HG02763 (cell line): ENCODE measurements around the gene COL4A1.

Source experiments
- ATAC-seq: cut with Tn5 transposase; IDR thresholded peaks from one replicate; pipeline ENCODE4 v1.9.1; 2021; ENCODE audit warnings: mild to moderate bottlenecking, moderate library complexity; ENCODE audit not compliant: unreplicated experiment

The COL4A1 gene

GRCh38 chr13:110277357-110277975 is 29.5 kb downstream of the COL4A1 start:
- ATAC-seq = no peak

- ATAC-seq = no peak
Observed at GRCh38 chr13:110276553-110276950, 30.4 kb downstream of the COL4A1 start.

GRCh38 chr13:110275931-110276552 is 30.9 kb downstream of the COL4A1 start:
- no peak for ATAC-seq

GRCh38 chr13:110274687-110275086 is 32.3 kb downstream of the COL4A1 start:
- no peak for ATAC-seq

DNA sequence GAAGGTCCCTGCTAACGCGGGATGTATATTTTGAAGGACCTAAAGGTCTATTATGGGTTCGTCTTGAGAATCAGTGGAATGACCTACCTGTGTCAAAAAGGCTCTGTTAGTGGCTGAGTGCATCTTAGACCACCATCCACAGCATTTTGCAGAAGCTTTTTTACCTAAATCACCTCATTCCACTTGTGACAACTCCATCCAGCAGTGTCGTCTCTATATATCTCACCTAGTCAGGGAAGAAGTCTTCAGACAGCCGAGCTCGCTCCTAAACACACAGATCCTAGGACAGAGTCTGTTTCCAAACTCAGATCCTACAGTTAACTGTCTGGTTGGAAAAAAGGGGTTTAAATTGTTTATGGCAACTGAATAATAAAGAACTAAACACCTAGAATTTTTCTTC is 33.7 kb downstream of the COL4A1 start:
- ATAC-seq = no peak

DNA sequence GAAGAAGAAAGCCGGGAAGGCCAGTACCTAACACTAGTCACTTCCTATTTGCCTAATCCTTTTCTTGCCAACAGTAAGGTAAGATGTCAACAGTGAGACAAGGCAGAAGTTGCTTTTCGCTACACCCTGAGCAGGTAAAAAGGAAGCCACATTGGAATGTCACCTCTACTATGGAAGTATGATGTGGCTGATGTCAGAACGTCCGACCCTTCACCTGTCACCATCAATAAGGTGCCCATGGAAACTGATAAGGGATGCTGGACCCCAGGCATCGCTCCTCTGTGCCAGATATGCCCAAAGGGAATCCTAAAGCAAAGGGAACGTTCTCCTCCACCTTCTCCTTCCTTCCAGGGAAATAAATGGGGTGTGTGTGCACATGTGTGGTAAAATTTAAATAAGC is 34.3 kb downstream of the COL4A1 start:
- ATAC-seq = no peak

- no peak for ATAC-seq
Observed at GRCh38 chr13:110272227-110272626, 34.7 kb downstream of the COL4A1 start.

- no peak for ATAC-seq
Observed at GRCh38 chr13:110271313-110271712, 35.6 kb downstream of the COL4A1 start.

- no peak for ATAC-seq
Observed at GRCh38 chr13:110270507-110270906, 36.5 kb downstream of the COL4A1 start.

GRCh38 chr13:110269509-110270185 is 37.3 kb downstream of the COL4A1 start:
- no peak for ATAC-seq

GRCh38 chr13:110268576-110269185 is 38.3 kb downstream of the COL4A1 start:
- no peak for ATAC-seq

- ATAC-seq = no peak
Observed at GRCh38 chr13:110268061-110268460, 38.9 kb downstream of the COL4A1 start.

DNA sequence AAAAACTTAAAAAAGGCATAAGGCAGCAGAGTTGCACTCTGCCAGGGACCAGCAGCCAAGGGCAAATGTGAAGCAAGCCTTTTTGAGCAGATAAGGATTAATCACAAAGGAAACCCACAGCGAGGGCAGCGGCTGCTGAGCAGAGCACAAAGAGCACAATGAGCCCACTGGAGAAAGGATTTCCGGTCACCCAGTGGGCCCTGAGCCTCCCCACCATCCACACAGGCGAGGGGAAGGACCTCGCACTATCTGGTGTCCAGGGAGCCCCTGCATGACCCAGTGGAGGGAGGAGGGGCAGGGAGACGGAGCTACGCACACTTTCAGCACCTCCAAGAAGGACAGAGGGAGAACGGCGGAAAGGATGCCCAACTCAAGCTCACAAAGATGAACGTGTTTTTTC is 40.0 kb downstream of the COL4A1 start:
- no peak for ATAC-seq

GRCh38 chr13:110266431-110266809 is 40.5 kb downstream of the COL4A1 start:
- no peak for ATAC-seq

DNA sequence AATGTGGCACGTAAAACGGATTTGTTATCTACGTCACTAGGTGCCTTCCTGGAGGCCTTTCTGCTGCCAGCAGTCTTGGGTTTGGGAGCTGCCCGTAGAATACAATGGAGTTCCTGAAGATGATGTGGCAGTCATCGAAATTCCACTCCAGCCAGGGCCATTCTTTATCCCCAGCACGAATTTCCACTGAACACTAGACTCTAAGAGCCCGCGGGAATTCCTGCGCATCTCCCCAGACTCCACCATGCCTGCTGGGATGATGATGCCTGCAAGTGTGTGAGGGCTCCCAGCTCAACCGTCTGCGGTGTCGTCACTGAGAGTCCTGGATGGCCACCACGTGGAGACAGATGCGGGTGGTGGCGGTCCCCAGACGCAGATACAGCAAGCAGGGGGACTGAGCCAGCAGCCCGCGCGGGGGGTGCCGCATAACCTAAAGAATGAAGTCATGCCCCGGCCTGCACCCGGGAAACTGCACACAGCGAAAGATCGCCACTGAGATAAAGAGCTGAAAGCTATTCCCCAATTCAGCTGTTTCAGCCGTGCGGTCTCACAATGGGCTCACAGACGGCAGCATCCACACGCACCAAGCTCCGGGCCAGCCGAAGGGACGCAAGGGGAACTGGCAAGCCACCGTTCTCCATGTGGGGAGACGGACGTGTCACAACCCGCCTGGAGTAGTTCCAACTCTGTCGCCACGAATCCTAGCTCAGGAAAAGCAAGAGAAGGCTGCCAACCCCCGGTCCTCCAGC is 41.1 kb downstream of the COL4A1 start:
- ATAC-seq = no peak

DNA sequence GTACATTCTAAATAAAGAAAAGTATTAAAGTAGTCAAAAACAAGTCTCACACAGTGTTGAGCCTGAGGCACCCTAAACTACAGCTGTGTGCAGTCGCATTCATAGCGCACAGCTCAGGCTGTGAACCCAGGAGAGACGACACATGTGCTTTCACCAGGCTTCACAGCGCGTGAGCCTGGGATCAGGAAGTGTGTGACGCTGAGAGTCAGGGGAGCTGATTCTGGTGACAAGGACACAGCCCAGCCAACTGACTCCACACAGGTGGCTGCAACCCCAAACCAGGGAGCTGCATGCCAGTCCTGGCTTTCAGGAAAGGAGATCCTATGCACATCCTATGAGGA is 41.6 kb downstream of the COL4A1 start:
- ATAC-seq = no peak

GRCh38 chr13:110264685-110265275 is 42.2 kb downstream of the COL4A1 start:
- no peak for ATAC-seq

DNA sequence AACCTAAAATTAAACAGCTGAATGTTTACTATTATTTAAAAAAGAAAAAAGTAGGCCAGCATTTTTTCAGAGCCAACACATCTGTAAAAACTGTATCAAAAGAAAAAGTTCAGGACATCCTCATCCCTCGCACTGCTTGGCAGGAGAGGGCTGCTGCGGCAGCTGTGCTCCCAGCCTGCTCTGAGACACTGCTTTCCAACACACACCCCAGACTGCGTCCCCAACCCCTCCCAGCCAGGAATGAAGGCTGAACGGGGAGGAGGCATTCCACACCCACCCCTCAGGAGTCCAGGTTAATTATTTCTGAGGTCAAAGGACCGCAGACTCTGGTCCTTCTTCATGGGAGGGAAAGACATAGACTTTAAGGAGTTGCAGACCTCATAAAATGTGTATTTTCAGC is 43.1 kb downstream of the COL4A1 start:
- no peak for ATAC-seq

GRCh38 chr13:110263404-110263803 is 43.6 kb downstream of the COL4A1 start:
- no peak for ATAC-seq

GRCh38 chr13:110262508-110263291 is 44.3 kb downstream of the COL4A1 start:
- no peak for ATAC-seq
